C1 segment of cervical spinal cord (tissue), 14 donors: ENCODE data around the gene MAGEB6B.
"Not testable (repeated sequence)": the region's sequence is repeated elsewhere in the genome, so short reads cannot be mapped to it uniquely, and the experiment has no call there.

Experiments
- DNase-seq, 14 donors: peaks; one replicate each; lab custom pipeline; 2025; lab: John Stamatoyannopoulos, UW

Gene MAGEB6B

GRCh38 chrX:26160301-26160700, at the start of gene MAGEB6B:
Gene MAGEB6B (plus strand): TSS chrX:26160601. CDS start chrX:26160601, 0 bp downstream.
- no peak for DNase-seq

GRCh38 chrX:26138274-26138673, 22.1 kb upstream of the MAGEB6B start, which contains the start of gene MAGEB18:
Gene MAGEB18 (plus strand): TSS chrX:26138343. CDS start chrX:26138986, 643 bp downstream.
- DNase-seq, result no peak

- no peak for DNase-seq
Measured at GRCh38 chrX:26146024-26146423, 14.4 kb upstream of the MAGEB6B start.

- DNase-seq, result no peak
Measured at GRCh38 chrX:26192204-26192603, 31.8 kb downstream of the MAGEB6B start, which contains the start of gene MAGEB6. Gene MAGEB6 (plus strand): TSS chrX:26192440. CDS start chrX:26193847, 1,407 bp downstream.

- DNase-seq, result no peak
Measured at GRCh38 chrX:26203561-26203960, 43.2 kb downstream of the MAGEB6B start.

- not testable (repeated sequence) for DNase-seq
Measured at GRCh38 chrX:26204717-26205116, 44.3 kb downstream of the MAGEB6B start.

- no peak for DNase-seq
Measured at GRCh38 chrX:26208012-26208411, 47.6 kb downstream of the MAGEB6B start.
